GM12801 (cell line): ENCODE results near the gene VWA3A.

Experiments used
- CTCF ChIP-seq: IDR thresholded peaks from one replicate; pipeline ENCODE4 v1.5.1; 2011; ENCODE audit warnings: control low read depth; ENCODE audit not compliant: insufficient read length; ENCODE audit errors: extremely low read depth

The VWA3A gene

GRCh38 chr16:22092143-22092933, at the start of gene VWA3A:
Gene VWA3A, plus strand, starts transcription at chr16:22092541. Its CDS starts 97 bp downstream, at chr16:22092638.
- TF ChIP-seq CTCF, result no peak

GRCh38 chr16:22050963-22051362, 41.4 kb upstream of the VWA3A start:
- TF ChIP-seq CTCF, result no peak

- TF ChIP-seq CTCF, result no peak
Measured at GRCh38 chr16:22052980-22053379, 39.4 kb upstream of the VWA3A start.

GRCh38 chr16:22053921-22054341, 38.4 kb upstream of the VWA3A start:
- no peak for TF ChIP-seq CTCF

- no peak for TF ChIP-seq CTCF
Measured at GRCh38 chr16:22054847-22055590, 37.3 kb upstream of the VWA3A start.

- TF ChIP-seq CTCF, result no peak
Measured at GRCh38 chr16:22055881-22056280, 36.5 kb upstream of the VWA3A start.

- TF ChIP-seq CTCF, result no peak
Measured at GRCh38 chr16:22063888-22064467, 28.4 kb upstream of the VWA3A start.
